Measurements from ENCODE around the gene MAMDC2.

Gene MAMDC2

DNA sequence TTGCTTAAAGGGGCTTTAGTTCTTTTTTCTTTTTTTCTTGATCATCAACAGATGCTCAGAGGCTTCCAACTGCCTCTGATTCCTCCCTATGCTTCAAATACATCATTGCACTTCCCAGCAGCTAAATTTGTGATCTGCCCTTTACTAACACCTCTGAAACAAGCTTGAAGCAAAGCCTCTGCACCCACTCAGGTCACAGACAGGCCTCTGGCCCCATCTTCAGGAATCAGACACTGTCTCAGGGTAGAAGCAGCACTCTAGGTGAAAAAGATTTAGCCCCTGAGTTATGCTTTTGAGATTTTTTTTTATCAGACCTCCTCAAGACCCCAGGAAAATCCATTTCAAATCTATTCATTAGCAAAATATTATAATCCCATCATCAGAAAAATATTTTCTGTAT is 91.5 kb downstream of the MAMDC2 start:
- TF ChIP-seq, protein P1, sequence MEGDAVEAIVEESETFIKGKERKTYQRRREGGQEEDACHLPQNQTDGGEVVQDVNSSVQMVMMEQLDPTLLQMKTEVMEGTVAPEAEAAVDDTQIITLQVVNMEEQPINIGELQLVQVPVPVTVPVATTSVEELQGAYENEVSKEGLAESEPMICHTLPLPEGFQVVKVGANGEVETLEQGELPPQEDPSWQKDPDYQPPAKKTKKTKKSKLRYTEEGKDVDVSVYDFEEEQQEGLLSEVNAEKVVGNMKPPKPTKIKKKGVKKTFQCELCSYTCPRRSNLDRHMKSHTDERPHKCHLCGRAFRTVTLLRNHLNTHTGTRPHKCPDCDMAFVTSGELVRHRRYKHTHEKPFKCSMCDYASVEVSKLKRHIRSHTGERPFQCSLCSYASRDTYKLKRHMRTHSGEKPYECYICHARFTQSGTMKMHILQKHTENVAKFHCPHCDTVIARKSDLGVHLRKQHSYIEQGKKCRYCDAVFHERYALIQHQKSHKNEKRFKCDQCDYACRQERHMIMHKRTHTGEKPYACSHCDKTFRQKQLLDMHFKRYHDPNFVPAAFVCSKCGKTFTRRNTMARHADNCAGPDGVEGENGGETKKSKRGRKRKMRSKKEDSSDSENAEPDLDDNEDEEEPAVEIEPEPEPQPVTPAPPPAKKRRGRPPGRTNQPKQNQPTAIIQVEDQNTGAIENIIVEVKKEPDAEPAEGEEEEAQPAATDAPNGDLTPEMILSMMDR (conservative IDR thresholded peaks at IDR 0.05): no peak
- H3K27ac ChIP-seq: no peak overlapping the region

GRCh38 chr9:70136632-70137031 is 93.0 kb downstream of the MAMDC2 start:
- TF ChIP-seq, protein P1 (conservative IDR thresholded peaks at IDR 0.05): no peak
- no peak overlapping the region for H3K27ac ChIP-seq

DNA sequence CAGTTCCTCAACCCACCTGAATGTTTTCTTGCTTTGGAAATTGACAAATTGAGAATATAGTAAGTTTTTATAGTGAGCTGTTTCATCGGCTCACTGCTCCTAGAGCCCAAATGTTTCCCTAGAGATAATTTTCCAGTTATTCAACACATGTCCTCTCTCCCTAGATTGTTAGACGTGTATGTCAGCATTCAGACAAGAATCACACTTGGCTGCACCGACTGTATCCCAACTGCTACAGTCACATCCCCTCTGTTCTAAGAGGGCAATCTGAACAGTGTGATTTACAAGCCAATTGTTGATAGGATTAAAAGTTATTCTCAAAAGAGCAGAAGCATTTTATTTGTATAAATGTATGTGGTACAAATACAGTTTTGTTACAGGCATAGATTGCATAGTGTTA is 93.9 kb downstream of the MAMDC2 start:
- no peak overlapping the region for H3K27ac ChIP-seq
- TF ChIP-seq, protein P1 (conservative IDR thresholded peaks at IDR 0.05): no peak

- no peak overlapping the region for H3K27ac ChIP-seq
- TF ChIP-seq, protein P1 (conservative IDR thresholded peaks at IDR 0.05): no peak
Observed at GRCh38 chr9:70142101-70142500, 98.5 kb downstream of the MAMDC2 start.

- H3K27ac ChIP-seq: no peak overlapping the region
- TF ChIP-seq, protein P1 (conservative IDR thresholded peaks at IDR 0.05): no peak
Observed at GRCh38 chr9:70143394-70144130, 99.9 kb downstream of the MAMDC2 start.

- TF ChIP-seq, protein P1 (conservative IDR thresholded peaks at IDR 0.05): no peak
- H3K27ac ChIP-seq: no peak overlapping the region
Observed at GRCh38 chr9:70144131-70144503, 100.5 kb downstream of the MAMDC2 start.

- TF ChIP-seq, protein P1 (conservative IDR thresholded peaks at IDR 0.05): no peak
- no peak overlapping the region for H3K27ac ChIP-seq
Observed at GRCh38 chr9:70145981-70146380, 102.3 kb downstream of the MAMDC2 start.

Measured in VCaP (cell line).